Neural cell (in vitro differentiated cells): Measurements from ENCODE around the gene CYP1A2.

ENCODE experiments used
- CTCF ChIP-seq: fragments of 450-650 bp; IDR thresholded peaks from 2 replicates; pipeline ENCODE4 v1.5.1; 2014; ENCODE audit warnings: antibody characterized with exemption, mild to moderate bottlenecking, moderate library complexity; ENCODE audit not compliant: poor library complexity, severe bottlenecking
- RAD21 ChIP-seq: fragments of 450-650 bp; conservative IDR thresholded peaks from 2 replicates; pipeline ENCODE4 v1.6.1; 2014; ENCODE audit warnings: antibody characterized with exemption, mild to moderate bottlenecking, moderate library complexity

DNA sequence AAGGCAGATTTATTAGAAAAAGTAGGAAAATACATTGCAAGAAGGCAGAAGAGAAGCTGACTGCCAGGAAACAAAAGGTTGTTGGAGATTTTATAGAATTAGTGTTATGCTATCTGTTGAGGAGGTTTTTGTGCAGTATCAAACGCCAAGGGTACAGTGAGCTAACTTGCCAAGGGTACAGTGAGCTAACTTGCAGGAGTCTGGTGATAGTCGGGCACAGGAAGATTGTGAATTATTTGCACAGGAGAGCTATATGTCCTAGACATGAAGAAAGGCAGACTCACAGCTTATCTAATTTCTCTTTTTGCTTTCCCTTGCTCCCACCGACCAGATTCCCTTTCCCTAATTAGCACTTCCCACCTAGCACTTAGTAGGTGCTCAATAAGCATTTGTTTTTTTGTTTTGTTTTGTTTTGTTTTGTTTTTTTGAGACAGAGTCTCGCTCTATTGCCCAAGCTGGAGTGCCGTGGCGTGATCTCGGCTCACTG, 30.6 kb downstream of the CYP1A2 start:
- TF ChIP-seq CTCF (no peak), RAD21 (no peak)
